ENCODE measurements around the gene RASGRP2.

RASGRP2 gene

DNA sequence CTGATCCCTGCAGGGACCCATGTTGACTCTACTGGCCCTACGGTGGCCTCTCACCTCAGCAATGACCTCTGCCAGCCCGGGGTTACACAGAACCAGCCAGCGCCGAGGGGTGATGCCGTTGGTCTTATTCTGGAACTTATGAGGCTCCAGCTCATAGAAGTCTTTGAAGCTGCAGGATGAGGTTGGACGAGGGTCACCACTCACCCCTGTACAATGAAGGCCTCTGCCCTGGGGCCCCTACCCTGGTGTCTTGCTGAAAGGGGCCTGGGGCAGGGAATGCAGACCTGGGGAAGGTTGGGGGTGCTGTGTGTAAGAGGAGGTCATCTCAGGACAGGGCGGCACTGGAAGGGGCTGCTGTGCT, 9.1 kb upstream of the RASGRP2 start:
- TF ChIP-seq, protein P1, sequence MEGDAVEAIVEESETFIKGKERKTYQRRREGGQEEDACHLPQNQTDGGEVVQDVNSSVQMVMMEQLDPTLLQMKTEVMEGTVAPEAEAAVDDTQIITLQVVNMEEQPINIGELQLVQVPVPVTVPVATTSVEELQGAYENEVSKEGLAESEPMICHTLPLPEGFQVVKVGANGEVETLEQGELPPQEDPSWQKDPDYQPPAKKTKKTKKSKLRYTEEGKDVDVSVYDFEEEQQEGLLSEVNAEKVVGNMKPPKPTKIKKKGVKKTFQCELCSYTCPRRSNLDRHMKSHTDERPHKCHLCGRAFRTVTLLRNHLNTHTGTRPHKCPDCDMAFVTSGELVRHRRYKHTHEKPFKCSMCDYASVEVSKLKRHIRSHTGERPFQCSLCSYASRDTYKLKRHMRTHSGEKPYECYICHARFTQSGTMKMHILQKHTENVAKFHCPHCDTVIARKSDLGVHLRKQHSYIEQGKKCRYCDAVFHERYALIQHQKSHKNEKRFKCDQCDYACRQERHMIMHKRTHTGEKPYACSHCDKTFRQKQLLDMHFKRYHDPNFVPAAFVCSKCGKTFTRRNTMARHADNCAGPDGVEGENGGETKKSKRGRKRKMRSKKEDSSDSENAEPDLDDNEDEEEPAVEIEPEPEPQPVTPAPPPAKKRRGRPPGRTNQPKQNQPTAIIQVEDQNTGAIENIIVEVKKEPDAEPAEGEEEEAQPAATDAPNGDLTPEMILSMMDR (IDR thresholded peaks at IDR 0.05; ENCODE audit: borderline replicate concordance, control extremely low read depth, extremely low read depth, insufficient read depth, missing control alignments), result no peak
- no peak for DNase-seq (ENCODE audit: low spot score)
- in situ Hi-C loops (cut with MboI; ENCODE audit: low sequenced_read_pairs, unreplicated experiment), result no loop called here

DNA sequence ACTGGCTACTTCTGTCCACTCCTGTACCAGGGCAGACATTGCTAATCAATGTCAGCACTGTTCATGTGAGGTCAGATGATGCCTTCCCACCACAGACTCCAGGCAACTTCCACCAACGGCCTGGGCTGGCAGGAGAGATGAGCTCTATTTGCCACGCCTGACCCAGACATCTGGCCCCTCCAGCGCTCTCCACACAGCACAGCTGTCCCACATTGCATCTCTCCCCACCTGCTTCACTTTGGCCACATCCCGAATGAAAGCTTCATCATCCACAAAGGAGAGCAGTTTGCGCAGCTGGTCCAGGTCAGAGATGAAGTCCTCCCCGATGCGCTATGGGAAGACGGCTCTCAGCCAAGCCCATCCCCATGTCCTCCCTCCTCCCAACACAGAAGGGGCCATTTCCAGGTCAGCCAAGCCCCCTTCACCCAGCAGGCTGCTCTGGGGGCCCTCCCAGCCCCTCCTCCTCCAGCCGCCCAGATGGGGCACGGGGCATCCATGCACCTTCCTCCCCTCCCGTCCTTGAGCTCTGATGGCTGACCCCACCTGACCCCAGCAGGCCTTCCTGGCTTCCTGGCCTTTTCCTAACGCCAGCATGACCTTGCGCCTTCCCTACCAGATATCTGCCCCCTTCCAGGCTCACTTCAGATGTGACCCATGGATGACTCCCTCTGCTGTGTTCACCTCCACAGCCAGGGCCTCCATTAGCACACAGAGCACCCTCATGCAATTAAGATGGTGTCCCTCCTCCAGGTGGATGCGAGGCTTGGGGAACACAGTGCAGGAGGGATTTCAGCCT, 8.4 kb upstream of the RASGRP2 start:
- no peak for DNase-seq (ENCODE audit: low spot score)
- TF ChIP-seq, protein P1 (IDR thresholded peaks at IDR 0.05; ENCODE audit: borderline replicate concordance, control extremely low read depth, extremely low read depth, insufficient read depth, missing control alignments), result no peak
- in situ Hi-C loops (cut with MboI; ENCODE audit: low sequenced_read_pairs, unreplicated experiment), result no loop called here

DNA sequence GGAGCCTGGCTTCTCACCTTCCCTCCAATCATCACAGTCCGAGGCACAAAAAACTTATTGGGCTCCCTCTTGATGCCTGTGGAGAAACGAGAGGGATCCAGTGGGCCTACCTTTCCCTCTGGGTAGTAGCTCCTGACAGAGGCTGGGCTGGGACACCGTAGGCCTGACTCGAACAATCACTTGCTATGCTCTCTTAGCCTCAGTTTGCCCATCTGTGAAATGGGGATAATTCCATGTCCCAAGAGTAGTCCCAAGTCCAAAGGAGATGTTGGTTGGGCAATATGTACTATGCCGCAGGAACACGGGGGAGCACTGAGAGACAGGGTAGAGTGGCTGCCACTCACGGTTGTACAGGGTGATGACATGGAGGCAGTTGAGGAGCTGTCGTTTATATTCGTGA, 7.6 kb upstream of the RASGRP2 start:
- no peak for DNase-seq (ENCODE audit: low spot score)
- in situ Hi-C loops (cut with MboI; ENCODE audit: low sequenced_read_pairs, unreplicated experiment), result no loop called here
- TF ChIP-seq, protein P1 (IDR thresholded peaks at IDR 0.05; ENCODE audit: borderline replicate concordance, control extremely low read depth, extremely low read depth, insufficient read depth, missing control alignments), result no peak

DNA sequence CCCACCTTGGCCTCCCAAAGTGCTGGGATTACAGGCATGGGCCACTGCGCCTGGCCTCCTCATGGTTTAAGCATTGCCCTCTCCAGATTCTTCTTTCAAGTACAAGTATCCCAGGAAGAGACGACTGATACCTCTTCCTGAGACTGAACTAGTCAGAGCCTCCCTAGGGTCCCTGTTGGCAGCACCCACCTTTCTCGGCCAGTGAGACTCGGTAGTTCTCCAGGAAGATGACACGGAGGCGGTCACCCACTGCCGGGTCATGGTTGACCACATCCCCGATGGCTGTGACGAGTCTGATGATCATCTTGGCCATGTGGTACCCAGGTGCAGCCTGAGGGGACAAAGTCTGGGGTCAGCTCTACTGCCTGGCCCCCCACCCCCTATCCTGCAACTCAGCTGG, 7.2 kb upstream of the RASGRP2 start:
- DNase-seq (ENCODE audit: low spot score), result no peak
- TF ChIP-seq, protein P1 (IDR thresholded peaks at IDR 0.05; ENCODE audit: borderline replicate concordance, control extremely low read depth, extremely low read depth, insufficient read depth, missing control alignments), result no peak
- in situ Hi-C loops (cut with MboI; ENCODE audit: low sequenced_read_pairs, unreplicated experiment), result no loop called here

DNA sequence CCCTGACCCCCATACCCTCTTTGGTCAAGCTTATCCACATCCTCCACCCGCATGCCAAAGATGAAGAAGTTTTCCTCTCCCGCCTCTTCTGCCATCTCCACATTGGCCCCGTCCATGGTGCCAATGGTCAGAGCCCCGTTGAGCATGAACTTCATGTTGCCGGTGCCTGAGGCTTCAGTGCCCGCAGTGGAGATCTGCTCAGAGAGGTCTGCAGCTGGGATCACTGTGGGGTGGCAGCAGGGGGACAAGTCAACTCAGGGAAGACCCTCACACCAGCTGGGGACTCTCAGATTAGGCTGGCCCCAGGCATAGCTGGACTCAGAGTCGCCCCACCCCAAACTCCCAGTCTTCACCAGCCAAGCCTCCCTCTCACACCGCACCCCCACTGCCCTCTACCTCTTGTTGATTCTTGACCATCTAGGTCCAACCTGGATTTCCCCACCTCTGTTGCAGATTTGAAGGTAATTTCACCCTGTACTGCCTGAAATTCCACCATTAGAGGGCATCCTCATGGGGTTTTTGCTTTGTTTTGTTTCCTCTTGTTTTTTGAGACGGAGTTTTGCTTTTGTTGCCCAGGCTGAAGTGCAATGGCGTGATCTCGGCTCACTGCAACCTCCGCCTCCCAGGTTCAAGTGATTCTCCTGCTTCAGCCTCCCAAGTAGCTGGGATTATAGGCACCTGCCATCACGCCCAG, 6.6 kb upstream of the RASGRP2 start:
- in situ Hi-C loops (cut with MboI; ENCODE audit: low sequenced_read_pairs, unreplicated experiment), result no loop called here
- TF ChIP-seq, protein P1 (IDR thresholded peaks at IDR 0.05; ENCODE audit: borderline replicate concordance, control extremely low read depth, extremely low read depth, insufficient read depth, missing control alignments), result no peak
- no peak for DNase-seq (ENCODE audit: low spot score)

DNA sequence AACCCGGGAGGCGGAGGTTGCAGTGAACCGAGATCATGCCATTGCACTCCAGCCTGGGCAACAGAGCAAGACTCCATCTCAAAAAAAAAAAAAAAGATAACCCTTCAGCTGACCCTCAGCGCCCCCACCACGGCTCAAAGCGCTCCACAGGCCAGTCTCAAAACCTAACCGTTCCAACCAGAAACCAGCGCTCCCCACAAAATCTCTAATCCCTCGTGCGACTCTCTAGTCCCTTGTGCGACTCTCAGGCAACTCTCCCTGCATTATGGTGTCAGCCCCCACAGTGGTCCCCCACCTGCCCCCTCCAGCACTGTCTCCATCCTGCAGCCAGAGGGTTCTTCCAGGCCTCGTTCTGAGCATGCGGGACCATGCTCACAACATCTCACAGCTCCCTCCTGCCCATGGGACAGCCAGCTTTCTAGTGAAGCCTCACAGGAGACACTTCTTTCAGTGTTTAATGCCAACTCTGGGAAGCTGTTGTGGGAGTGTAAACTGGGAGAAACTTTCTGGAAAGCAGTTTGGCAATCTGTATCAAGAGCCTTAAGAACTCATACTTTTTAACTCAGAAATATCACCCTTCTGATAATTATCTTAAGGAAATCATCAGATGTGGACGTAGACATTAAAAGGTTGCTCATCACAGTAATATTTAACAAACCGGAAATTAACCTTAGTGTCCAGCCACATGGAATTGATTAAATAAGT, 4.2 kb upstream of the RASGRP2 start:
- TF ChIP-seq, protein P1 (IDR thresholded peaks at IDR 0.05; ENCODE audit: borderline replicate concordance, control extremely low read depth, extremely low read depth, insufficient read depth, missing control alignments), result no peak
- in situ Hi-C loops (cut with MboI; ENCODE audit: low sequenced_read_pairs, unreplicated experiment), result no loop called here
- DNase-seq (ENCODE audit: low spot score), result no peak

Data from GM13976 (cell line).